Measurements from ENCODE around the gene C6orf120. TPM values are rescaled to one million over a fixed set of nuclear protein-coding genes. Genes with fewer than 3 reads are reported as not detected.

The C6orf120 gene
- total RNA-seq = 25.3 and 35.5 TPM in 2 replicates

DNA sequence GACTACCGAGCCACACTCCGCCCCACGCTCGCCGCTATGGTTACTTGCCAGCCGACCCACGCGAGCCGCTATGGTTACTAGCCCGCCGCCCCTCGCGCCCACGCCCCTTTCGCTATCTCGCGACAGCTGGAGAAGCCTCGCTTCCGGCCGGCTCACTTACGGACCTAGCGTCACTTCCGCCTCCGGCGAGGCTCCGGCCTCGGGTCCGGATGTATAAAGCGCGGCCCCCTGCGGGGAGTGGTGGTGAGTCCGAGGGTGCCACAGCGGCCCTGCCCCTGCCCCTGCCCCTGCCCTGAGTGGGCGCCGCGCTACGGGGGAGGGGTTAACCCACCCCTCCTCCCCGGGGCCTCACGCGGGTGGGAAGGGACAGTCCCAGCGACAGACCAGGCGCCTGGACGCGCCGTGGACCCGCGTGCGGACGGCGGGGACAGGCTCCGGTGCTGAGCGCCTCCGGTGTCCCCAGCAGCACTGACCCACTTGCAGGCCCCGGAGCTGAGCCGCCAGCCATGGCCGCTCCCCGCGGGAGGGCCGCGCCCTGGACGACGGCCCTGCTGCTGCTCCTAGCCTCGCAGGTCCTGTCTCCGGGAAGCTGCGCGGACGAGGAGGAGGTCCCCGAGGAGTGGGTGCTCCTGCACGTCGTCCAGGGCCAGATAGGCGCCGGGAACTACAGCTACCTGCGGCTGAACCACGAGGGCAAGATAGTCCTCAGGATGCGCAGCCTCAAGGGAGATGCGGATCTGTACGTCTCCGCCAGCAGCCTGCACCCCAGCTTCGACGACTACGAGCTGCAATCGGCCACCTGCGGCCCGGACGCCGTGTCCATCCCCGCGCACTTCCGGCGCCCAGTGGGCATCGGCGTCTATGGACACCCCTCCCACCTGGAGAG is at the start of gene C6orf120, which contains the start of gene WDR27:
Gene C6orf120, plus strand, starts transcription at position 173 of the 886 bp plus-strand sequence. Its CDS starts 334 bp downstream, at position 507.
Gene WDR27, minus strand, starts transcription at position 76 of the 886 bp plus-strand sequence. CDS start 13,024 bp downstream, outside the sequence.

GRCh38 chr6:169724494-169725124 is 22.7 kb downstream of the C6orf120 start, which contains the start of gene PHF10:
PHF10 (minus strand) TSS chr6:169724500; CDS start chr6:169723931, 569 bp downstream.

GRCh38 chr6:169751242-169752073 is 49.5 kb downstream of the C6orf120 start, which contains the start of the genes DYNLT2 and ERMARD:
DYNLT2 (minus strand) TSS chr6:169751572; CDS start chr6:169751458, 114 bp downstream.
ERMARD (plus strand) TSS chr6:169751622; CDS start chr6:169751658, 36 bp downstream.

Other genes starting within 250 kb of the C6orf120 start
- gene WDR27, start 97 bp upstream of the C6orf120 start, total RNA-seq = 27.6 and 29.9 TPM in 2 replicates
- gene PHF10, start 22.4 kb downstream of the C6orf120 start, total RNA-seq = 25.7 and 36.2 TPM in 2 replicates
- gene DYNLT2, start 49.4 kb downstream of the C6orf120 start, total RNA-seq = 0.86 and 1.2 TPM in 2 replicates
- 14.8 and 18.8 TPM in 2 replicates for gene ERMARD, start 49.5 kb downstream of the C6orf120 start, total RNA-seq